COLO829 (cell line): ENCODE data around the gene HOXB9.

Experiments used
- DNase-seq: peaks from one replicate; pipeline ENCODE4 v3.0.0; 2012; ENCODE audit warnings: low spot score

The HOXB9 gene

DNA sequence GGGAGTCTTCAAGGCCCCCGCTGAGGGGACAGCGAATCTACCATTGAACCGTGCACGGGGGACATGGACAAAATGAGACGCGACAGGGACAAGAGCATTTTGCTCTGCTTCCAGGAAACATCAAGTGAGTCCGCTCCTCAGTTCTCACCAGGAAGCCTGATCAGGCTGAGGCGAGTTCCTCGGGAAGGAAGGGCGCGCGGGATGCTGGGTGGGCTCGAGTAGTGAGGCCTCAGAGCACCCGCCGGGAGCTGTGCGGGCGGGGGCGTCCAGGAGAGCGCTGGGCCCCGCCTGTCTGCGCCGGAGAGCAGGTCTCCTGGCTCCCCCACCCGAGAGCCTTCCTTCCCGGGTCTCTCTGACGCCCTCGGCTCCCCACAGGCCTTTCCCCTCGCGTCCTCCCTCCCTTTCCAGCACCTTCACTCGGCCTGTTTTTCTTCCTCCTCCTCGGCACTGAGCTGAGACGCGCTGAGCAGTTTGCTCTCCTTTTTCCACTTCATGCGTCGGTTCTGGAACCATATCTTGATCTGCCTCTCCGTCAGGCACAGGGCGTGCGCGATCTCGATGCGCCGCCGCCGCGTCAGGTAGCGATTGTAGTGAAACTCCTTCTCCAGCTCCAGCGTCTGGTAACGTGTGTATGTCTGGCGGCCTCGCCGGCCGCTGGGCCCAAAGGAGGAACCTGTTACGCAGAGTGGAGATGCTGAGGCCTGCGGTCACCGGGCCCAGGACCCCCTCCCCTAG lies 30.0 kb downstream of the HOXB9 start:
- DNase-seq, result no peak

DNA sequence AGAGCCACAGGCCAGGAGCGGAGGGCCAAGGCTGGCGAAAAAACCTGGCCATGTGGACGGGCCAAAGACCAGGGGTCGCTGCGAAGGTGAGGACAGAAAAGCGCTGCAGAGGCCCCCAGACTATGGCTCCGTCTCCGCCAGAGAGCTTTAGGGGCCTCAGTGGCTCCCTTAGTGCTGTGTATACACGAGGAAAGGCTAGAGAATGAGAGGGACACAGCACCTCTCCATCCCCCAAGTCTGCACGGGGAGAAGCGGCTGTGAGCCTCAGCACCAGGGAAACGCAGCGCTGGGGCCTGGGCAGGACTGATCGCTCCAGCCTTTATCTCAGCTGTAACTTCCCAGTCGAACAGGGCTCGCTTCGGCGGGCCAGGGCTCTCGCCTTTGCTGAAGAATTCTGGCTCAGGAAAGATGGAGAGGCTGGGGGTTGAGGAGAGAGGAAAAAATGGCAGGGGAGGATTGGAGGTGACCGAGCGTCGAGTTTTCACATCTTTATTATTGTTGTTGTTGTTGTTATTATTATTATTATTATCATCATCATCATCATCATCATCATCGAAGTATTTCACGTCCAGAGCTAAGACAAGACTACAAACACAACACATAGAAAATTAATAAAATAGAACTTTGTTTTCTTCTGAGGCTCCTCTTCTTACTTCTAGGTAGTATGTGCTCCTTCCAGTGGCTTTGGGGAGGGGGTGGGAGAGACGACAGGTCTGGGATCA lies 30.7 kb downstream of the HOXB9 start:
- no peak for DNase-seq

DNA sequence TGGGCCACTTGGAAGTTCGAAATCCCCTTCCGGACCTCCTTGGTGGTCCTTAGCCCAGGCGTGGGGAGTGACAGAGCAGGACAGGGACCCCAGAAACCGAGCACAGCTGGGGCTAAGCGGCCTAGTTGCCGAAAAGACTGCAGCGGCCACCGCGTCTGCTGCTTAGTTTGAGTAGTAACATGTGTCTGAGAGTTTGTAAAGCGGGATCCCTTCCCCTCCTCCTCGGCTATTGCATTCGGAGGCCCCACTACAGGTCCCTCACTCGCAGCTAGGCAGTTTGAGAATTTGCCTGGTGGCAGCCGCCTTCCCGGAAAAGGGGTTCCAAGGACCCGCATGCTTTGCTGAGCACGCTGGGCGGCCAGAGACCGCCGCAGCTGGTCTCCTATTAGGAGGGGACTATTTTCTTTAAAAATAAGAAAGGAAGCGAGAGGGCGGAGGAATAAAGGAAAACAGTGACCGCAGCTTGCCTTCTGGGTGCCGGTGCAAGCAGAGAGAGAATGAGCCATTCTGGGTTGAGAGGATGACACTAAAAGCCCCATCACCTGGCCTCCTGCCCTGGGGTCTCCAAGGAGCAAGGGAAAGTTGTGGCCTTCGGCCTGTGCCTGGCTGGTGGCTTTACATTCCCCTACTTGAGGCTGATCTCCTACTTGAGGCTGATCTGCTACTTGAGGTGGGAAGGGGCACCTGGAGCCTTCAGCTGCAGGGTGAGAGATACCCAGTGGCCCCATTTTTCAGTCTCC lies 31.4 kb downstream of the HOXB9 start:
- DNase-seq, result no peak

DNA sequence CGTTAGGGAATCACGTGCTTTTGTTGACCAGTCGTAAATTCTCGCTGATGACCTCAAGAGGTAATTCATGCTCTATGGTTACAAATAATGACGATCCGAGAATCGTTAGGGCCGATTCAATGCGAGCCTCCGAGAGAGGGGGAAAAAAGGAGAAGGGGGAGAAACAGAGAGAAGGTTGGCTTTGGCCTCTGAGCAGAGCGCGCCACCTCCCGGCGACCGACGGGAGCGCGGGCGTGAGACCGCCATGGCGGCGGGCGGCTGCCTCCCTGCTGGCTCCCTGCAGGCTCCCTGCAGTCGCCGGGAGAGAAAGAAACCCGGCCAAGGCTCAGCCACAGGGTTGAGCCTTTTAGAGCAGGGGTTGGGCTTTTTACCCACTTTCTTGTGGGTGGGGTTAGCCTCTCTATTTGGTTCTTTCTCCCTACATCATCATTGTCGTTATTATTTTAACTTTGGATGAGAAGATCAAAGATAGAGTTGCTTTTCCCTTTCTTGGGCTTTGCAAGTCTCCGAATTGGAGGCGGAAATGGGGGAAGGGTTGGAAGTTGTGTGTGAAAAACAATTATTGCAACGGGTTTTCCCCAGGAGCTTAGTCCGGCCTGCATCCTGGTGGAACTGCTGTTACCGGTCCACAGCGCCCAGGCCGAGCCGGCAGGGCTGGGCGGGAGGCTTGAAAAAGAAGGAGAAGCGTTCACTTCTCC lies 32.2 kb downstream of the HOXB9 start:
- DNase-seq, result peak; percentile 76

DNA sequence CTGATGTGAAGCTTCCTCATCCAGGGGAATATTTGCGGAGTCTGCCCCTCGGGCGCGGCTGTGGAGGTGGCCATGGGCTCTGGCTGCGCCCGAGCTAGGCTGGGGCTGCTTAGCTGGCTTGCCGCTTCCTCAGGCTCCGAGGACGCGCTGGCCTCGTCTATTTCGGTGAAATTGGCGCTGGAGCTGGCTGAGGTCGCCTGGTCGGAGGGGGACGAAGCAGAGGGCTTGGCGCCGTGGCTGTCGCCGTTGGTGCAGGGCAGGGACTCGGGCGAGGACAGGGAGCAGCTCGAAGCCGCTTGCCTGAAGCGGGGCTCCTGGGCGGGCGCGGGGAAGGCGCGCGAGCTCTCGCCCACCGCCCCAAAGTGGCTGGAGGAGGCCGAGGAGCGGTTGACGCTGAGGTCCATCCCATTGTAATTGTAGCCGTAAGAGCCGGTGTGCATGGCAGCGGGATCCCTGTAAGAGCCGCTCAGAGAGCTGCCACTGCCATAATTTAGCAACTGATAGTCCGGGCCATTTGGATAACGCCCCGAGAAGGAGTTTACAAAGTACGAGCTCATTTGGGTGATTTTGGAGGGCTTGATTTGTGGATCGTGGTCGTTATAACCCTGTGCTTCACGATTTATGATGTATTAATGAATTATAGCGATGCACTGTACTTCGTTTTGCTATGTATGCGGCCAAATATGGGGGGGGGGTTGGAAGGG lies 32.9 kb downstream of the HOXB9 start, which contains the start of gene HOXB5:
Gene HOXB5 (minus strand): TSS at position 654 of the 704 bp plus-strand sequence. CDS start 97 bp downstream, at position 557.
- DNase-seq, result no peak

DNA sequence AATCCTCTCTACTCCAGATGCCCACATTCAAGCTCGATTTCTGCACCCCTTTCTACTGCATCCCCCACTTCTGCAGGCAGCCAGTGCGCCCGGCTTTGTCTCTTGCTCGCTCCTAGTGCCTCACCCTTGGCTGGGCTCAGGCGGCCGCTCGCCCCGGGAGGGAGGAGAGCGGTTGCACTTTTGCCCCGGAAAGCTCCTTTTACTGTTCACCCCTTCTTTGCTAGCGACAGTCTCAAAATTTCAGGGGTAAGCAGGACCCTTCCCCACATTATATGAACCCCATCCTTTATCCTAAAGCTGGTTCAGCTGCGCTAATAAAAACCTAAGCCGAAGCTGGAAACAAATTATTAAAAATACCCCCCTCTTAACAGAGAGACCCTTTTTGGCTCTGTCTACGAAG lies 33.6 kb downstream of the HOXB9 start:
- no peak for DNase-seq

- no peak for DNase-seq
These were observed 34.1 kb downstream of the HOXB9 start for GRCh38 chr17:48592057-48592514.

- DNase-seq, result no peak
These were observed 34.7 kb downstream of the HOXB9 start for GRCh38 chr17:48591255-48592056.

DNA sequence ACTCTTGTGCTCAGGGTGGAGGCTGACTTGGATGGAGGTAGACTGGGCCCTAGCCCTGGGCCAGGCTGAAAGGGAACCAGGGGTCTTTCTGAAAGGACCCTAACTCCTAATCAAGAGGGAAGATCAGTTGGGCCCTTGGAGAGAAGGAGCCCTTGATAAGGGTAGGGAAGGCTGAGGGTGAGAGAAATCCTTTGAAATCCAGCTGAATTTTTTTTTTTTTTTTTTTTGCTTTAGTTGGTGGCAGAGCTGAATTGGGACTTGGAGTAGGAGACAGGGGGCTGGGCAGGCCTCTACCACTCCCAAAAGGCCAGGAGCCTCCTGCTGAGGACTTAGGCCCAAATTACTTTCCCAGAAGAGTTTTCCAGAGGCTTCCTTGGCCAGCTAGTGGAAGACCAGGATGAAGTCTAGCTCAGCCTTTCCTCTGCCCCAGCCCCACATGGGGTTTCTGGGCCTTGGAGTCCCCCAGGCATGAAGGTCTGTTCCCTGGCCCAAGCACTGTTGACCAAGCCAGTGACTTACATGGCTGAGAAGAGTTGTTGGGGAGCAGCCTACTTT lies 35.5 kb downstream of the HOXB9 start:
- DNase-seq, result no peak

DNA sequence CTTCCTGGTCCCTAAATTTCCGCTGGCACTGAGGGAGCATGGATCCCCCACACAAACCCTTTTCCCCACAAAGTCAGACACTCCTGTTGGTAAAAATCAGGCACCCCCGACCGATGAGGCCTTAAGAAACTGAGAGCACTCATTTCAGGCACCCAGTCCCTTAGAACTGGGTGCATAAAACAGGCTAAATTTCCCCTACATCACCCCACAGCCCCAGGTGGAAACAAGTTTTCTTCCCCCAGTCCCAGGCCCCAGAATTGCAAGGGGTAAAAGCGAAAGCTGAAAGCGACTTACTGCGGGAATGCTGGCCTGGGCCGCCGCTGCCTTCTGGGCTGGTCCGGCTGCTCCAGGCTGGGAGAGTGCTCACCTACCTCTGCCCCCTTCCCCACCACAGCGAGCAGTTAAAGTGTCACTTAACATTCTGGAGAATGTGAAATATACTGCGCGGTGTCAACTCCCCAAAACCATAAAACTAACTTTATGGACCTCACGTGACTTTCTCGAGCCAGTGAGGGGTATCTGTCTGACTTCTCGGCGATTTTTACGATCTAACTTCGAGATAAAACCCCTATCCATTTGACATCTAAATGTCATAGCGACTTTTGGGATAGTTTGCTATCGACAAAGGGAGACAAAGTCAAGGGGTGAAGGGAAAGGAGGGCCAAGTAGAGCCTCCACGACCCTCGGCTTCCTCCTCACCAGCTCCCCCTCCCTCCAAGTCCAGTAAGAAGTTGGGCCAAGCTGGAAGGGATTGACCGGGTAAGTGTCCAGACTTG lies 36.1 kb downstream of the HOXB9 start, which contains the start of gene HOXB3:
Gene HOXB3 (minus strand): TSS at position 411 of the 776 bp plus-strand sequence. CDS start 37,767 bp downstream, outside the sequence.
- no peak for DNase-seq

GRCh38 chr17:48589060-48589830 lies 36.9 kb downstream of the HOXB9 start:
- DNase-seq, result no peak

- DNase-seq, result no peak
These were observed 37.6 kb downstream of the HOXB9 start for GRCh38 chr17:48588528-48588927.

DNA sequence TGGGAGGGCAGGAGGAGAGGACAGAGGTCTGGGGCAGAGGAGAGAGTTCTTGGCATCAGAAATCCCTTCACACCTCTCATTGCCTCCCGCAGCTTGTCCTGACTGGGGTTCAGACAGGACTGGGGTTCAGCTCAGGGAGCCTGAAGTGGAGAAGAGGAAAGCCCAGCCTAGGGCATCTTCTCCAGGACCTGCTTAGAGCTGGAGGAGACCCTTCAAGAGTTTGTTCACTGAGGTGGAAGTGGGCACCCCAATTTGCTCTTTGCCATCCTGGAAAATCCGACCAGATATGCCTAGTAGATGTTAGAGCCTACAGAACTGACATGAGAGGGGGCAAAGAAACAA lies 38.1 kb downstream of the HOXB9 start:
- no peak for DNase-seq

GRCh38 chr17:48587276-48588073 lies 38.7 kb downstream of the HOXB9 start:
- no peak for DNase-seq

DNA sequence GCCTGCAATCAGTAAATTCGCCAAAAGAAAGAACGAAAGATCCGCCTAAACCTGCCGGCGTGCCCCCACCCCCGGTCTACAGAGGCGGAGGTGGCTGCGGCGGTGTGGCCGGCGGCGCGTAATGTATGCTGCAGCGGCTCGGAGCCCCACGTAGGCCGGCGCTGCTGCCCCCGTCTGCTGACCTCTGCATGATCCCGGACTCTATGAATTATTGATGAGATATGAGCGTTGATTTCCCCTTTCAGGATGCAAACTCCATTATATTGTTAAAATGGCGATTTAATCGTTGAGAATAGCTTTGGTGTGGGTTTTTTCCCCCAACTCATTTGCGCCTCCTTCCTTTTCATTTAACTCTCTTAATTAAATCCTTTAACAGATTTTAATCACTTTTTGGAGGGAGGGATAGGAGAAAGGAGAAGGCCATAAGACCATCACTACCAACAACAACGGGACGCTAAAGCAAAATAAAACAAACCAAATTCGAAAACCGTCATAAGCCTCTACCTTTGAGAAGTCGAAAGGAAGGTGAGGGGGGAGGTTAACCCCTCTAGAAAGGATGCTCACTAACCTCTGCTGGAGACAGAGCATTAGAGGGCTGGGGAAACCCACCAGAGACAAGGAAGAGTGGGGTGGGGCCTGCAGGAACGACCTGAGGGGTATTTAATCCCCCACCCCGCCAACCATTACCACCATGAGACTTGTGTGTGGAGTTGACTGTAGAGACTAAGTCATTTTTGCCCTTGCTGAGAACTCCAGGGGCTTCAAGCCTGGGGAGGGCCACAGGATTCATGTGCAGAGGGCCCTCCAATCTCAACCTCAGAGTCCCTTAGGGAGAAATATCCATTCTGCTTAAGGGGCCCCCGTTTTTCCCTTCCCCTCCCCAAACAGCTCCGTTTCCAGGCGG lies 39.6 kb downstream of the HOXB9 start:
- DNase-seq, result peak; percentile 50

DNA sequence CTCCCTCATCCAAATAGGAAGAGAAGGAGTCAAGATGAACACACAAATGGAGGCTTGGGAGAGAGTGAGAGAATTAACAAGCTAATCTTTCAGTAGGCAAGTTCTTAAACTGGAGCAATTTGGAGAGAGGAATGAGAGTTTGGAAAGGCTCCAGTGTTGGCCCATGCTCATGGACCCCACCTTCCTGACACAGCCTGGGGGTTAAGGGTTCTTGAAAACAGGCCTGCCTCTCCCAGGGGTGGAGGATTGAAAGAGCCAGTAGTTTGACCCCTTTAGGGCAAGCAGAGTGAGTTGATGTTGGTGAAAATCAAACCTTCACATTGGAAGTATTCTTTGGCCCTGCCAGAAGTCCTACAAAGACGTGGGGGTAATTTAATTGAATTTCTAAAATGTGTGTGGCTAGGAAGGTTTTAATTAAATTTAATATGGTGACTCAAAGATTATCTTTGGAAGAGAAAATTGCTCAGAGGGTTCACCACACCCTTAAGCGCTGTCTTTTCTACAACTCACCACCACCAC lies 41.9 kb downstream of the HOXB9 start:
- no peak for DNase-seq
